Endometrial microvascular endothelial cells (primary cell): ENCODE data around the gene NLGN3. TPM values are rescaled to one million over a fixed set of nuclear protein-coding genes. Genes with fewer than 3 reads are reported as not detected.
"Not testable (repeated sequence)": the region's sequence is repeated elsewhere in the genome, so short reads cannot be mapped to it uniquely, and the experiment has no call there.

Experiments used
- in situ Hi-C: cut with HindIII; loops from 2 replicates; pipeline ENCODE4 v1.10.0; 2017; ENCODE audit warnings: low sequenced_read_pairs, low pct_unique_long_range_greater_than_20kb; ENCODE audit errors: inconsistent ontology term
- total RNA-seq: library from RNA; depleted of rRNA; stranded (reverse); fragments of >200 nt; gene quantifications from one replicate; pipeline ENCODE4 v1.2.3, GENCODE V29; 2015; ENCODE audit errors: inconsistent ontology term

Gene NLGN3
- total RNA-seq, 1 donor from 2014 or later: 0.46 TPM

GRCh38 chrX:71164071-71164470 lies 19.4 kb downstream of the NLGN3 start:
- in situ Hi-C loops: no loop called here

- in situ Hi-C loops: no loop called here
These were observed 21.8 kb downstream of the NLGN3 start for GRCh38 chrX:71166461-71166860.

- in situ Hi-C loops: no loop called here
These were observed 22.6 kb downstream of the NLGN3 start for GRCh38 chrX:71167031-71167781.

DNA sequence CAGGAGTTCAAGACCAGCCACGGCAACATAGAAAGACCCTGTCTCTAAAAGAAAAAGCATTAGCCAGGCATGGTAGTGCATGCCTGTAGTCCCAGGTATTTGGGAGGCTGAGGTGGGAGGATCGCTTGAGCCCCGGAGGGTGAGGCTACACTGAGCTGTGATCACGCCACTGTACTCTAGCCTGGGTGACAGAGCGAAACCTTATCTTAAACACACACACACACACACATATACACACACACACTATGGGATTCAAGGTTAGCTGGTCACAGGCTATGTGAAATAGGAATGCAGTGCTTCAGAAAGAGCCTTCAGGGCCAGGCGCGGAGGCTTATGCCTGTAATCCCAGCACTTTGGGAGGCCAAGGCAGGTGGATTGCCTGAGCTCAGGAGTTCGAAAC lies 23.5 kb downstream of the NLGN3 start:
- in situ Hi-C loops: no loop called here

GRCh38 chrX:71169586-71169985 lies 24.9 kb downstream of the NLGN3 start:
- in situ Hi-C loops: no loop called here

- in situ Hi-C loops: no loop called here
These were observed 26.0 kb downstream of the NLGN3 start for GRCh38 chrX:71170660-71171059.

GRCh38 chrX:71171110-71171801 lies 26.6 kb downstream of the NLGN3 start:
- in situ Hi-C loops: no loop called here

DNA sequence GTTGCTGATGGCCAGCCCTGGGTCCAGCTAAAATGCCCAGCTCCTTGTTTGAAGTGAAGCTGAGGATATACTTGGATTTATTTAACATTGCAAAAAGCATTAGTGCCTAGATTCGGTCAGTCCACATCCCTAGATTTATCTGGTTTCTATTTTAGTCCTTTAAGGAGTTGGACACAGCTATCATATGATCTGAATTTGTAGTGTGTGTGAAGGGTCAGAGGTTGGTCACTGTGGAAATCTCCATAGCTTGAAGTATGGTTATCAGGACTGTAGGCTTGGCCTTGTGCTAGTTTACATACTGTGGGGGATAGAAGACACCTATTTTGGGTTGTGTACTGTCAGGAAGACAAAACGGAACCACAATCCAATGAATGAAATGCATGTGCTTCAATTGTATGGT lies 28.8 kb downstream of the NLGN3 start:
- in situ Hi-C loops: no loop called here

DNA sequence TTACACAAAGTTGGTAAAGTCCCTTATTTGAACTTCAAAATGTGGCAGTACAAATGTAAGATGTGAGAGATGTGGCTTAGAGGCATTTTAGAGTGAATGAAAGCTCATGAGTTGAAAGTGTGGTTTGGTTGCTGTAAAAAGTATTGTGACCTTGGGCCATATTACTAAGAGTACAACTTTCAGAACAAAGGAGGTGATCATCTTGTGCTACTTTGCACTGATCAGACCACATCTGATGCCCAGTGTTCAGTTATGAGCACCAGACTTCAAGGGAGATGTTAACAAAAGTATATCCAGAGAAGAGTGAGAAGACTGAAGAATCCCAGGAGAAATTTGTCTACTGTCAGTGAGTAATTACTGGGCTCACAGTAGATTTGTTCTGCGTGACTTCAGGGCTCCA lies 30.2 kb downstream of the NLGN3 start:
- in situ Hi-C loops: no loop called here

GRCh38 chrX:71175531-71175930 lies 30.9 kb downstream of the NLGN3 start:
- in situ Hi-C loops: no loop called here

- in situ Hi-C loops: no loop called here
These were observed 32.7 kb downstream of the NLGN3 start for GRCh38 chrX:71177327-71177726.

DNA sequence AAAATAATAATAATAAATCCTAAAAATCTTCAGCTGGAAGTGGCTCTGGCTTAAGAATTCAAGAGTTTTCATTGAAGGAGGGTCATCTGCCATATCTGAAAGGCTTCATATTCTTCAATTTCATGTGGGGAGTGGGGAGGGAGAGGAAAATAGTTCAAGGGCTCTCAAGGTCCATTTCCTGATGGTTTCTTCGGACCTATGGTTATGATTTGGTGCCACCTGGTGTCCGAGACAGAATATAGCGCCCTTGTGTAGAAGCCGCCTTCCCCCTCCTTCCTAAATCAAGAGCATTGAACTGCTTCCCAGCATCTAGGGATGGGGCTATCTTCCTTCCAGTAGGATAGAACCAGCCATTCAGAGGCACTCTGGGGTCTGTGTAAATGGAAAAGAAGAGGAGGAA lies 34.3 kb downstream of the NLGN3 start:
- in situ Hi-C loops: no loop called here

GRCh38 chrX:71180579-71181265 lies 36.1 kb downstream of the NLGN3 start:
- in situ Hi-C loops: not testable (repeated sequence)

GRCh38 chrX:71181558-71181909 lies 36.9 kb downstream of the NLGN3 start:
- in situ Hi-C loops: no loop called here

DNA sequence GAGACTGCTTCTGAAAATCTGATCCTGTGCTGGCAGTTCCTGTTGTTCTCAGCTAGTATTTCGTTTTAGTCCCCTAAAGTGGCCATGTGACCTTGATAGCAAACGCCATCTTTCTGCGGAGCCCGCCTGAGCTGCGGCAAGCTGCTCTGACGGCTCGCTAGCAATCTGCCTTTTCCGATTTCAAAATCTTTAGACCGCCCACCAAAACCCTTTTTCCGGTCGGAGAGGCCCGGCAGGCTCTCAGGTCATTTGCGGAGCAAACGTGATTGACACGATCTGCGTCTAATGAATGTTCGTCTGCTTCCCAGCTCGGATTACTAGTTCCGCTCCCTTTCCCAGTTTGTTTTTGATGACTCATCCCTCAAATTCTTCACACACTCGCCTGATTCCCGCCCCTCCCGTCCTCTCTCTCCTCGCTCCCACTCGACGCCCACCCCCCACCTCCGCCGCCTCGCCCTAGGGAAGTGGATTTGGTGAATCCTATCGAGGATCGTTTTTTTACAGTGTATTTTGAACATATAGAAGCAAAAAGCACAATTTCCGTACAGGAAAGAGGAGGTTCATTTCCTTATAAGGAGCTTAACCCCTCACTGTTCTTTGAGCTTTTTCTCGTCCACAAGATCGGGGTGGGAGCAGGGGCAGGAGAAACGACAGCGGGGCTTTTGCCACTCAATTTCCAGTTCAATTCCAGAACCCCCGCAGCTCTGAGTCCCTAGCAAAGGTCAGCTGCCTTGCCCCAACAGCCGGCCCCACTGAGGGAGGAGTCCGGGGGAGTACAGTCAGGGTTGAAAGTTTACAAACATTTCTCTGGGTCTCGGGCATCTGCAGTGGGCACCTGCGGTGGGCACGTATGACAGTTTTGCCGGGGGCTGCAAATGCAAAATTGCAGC lies 37.5 kb downstream of the NLGN3 start:
- in situ Hi-C loops: no loop called here

DNA sequence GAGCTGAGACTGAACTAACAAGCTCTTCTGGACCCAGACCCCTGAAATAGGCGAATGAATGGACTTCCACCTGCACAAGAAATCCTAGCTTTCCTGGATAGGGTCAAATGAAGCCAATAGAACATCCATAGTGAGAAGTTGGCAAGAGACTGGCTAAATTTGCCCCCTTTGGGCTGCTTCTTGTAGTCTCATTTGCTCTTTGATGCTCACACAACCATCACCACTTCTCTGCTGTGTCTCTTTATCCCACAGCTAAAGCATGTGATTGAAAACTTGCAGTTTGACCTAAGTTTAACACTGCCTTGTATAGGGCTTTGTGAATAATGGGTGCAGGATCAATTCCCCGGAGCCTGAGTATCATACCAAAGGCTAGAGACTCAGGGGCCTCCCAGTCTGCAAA lies 38.2 kb downstream of the NLGN3 start:
- in situ Hi-C loops: no loop called here

DNA sequence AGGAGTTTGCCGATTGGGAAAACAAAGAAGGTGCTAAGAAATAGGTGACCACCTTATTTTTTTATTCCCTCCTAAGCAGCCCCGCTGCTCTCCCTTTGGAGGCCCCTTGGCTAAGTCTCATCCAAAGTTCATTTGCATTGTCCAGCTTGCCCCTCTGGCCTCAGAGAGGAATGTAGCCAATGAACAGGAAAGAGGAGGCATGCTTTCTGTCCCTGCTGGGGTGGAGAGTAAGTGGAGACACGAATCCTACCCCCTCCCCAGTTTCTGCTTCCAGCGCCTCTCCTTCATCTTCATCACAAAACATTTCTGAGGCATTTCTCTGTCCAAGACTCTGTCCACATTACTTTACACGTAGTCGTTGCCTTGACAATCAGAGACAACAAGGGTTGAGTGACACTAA lies 38.7 kb downstream of the NLGN3 start:
- in situ Hi-C loops: no loop called here

- in situ Hi-C loops: no loop called here
These were observed 39.5 kb downstream of the NLGN3 start for GRCh38 chrX:71184092-71184491.

DNA sequence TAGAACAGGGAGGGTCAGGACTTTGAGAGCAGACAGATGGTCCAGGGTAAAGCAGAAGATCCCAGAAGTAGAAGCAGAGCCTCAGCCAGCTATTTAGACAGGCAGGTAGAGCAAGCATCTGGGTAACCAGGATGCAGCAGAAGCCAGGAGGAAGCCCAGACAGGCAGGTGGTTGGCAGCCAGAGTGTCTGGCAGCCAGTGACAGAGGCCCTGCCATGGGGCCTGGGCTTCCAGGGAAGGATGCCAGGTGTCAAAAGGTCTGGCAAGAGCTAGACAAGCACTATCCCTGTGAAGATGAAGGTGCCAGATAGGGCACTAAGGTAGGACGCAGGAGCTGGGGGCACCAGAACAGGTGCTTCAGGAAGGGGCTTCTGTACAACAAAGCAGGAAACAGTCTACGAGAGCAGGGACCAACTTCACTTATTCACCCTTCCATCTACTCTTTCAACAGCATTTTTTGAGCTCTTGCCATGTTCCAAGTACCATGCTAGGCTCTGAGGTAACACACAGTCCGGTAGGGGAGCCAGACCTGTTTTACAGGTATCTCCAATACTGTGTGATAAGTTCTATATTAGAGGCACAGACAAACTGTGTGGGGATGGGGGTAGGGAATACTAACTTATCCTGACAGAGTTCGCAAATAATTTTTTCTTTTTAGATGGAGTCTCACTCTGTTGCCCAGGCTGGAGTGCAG lies 40.3 kb downstream of the NLGN3 start:
- in situ Hi-C loops: no loop called here
